H9 (cell line): Measurements from ENCODE around the gene ADAMTS13. TPM values are rescaled to one million over a fixed set of nuclear protein-coding genes. Genes with fewer than 3 reads are reported as not detected.

Source experiments
- DNase-seq: peaks from one replicate; pipeline ENCODE4 v3.0.0-alpha.2; 2017
- H2AFZ ChIP-seq: one replicate; pipeline ENCODE4 v1.6.1; 2013; ENCODE audit warnings: mild to moderate bottlenecking, low read length, control low read depth, moderate library complexity
- H2AK5ac ChIP-seq: 2 replicates; pipeline ENCODE4 v1.6.1; 2013; ENCODE audit warnings: low read length, control low read depth, mixed read lengths; ENCODE audit not compliant: insufficient read length
- H2BK120ac ChIP-seq: one replicate; pipeline ENCODE4 v1.6.1; 2013; ENCODE audit warnings: low read depth, mild to moderate bottlenecking, low read length, control low read depth, inconsistent platforms; ENCODE audit not compliant: poor library complexity, severe bottlenecking
- H2BK12ac ChIP-seq: 2 replicates; pipeline ENCODE4 v1.6.1; 2013; ENCODE audit warnings: low read length, control low read depth, mixed read lengths, low read depth; ENCODE audit not compliant: insufficient read length
- H2BK15ac ChIP-seq: 2 replicates; pipeline ENCODE4 v1.6.1; 2013; ENCODE audit warnings: low read depth, low read length, control low read depth
- H2BK20ac ChIP-seq: one replicate; pipeline ENCODE4 v1.6.1; 2013; ENCODE audit warnings: low read depth, mild to moderate bottlenecking, low read length, control low read depth, inconsistent platforms; ENCODE audit not compliant: poor library complexity, severe bottlenecking
- H2BK5ac ChIP-seq: 2 replicates; pipeline ENCODE4 v1.6.1; 2013; ENCODE audit warnings: low read length, control low read depth, mixed read lengths; ENCODE audit not compliant: insufficient read length
- H3K14ac ChIP-seq: 2 replicates; pipeline ENCODE4 v1.6.1; 2013; ENCODE audit warnings: low read length, control low read depth; ENCODE audit not compliant: insufficient read depth
- H3K18ac ChIP-seq: 2 replicates; pipeline ENCODE4 v1.6.1; 2013; ENCODE audit warnings: low read depth, mild to moderate bottlenecking, mixed read lengths, low read length, control low read depth; ENCODE audit not compliant: insufficient read length
- H3K23ac ChIP-seq: 2 replicates; pipeline ENCODE4 v1.6.1; 2013; ENCODE audit warnings: low read length, control low read depth, mixed read lengths, low read depth; ENCODE audit not compliant: insufficient read length
- H3K23me2 ChIP-seq: 2 replicates; pipeline ENCODE4 v1.6.1; 2013; ENCODE audit warnings: low read depth, mild to moderate bottlenecking, mixed read lengths, low read length, control low read depth; ENCODE audit not compliant: insufficient read length, poor library complexity, severe bottlenecking
- H3K27ac ChIP-seq: 2 replicates; pipeline ENCODE4 v1.5.1; 2013; ENCODE audit warnings: low read length, control low read depth, mixed read lengths, low read depth; ENCODE audit not compliant: insufficient read length
- H3K27me3 ChIP-seq: 2 replicates; pipeline ENCODE4 v1.6.1; 2013; ENCODE audit warnings: low read length, control low read depth, inconsistent platforms; ENCODE audit not compliant: insufficient read depth
- H3K4ac ChIP-seq: 2 replicates; pipeline ENCODE4 v1.6.1; 2013; ENCODE audit warnings: low read depth, mild to moderate bottlenecking, control low read depth, inconsistent platforms, low read length, moderate library complexity
- H3K4me1 ChIP-seq: 2 replicates; pipeline ENCODE4 v1.6.1; 2013; ENCODE audit warnings: low read length, control low read depth, inconsistent platforms; ENCODE audit not compliant: insufficient read depth
- H3K4me2 ChIP-seq: 2 replicates; pipeline ENCODE4 v1.6.1; 2013; ENCODE audit warnings: low read length, control low read depth, mixed read lengths; ENCODE audit not compliant: insufficient read length, insufficient read depth
- H3K56ac ChIP-seq: 2 replicates; pipeline ENCODE4 v1.6.1; 2013; ENCODE audit warnings: low read depth, mild to moderate bottlenecking, mixed read lengths, low read length, control low read depth; ENCODE audit not compliant: insufficient read length
- H3K79me1 ChIP-seq: 2 replicates; pipeline ENCODE4 v1.6.1; 2013; ENCODE audit warnings: low read depth, mild to moderate bottlenecking, moderate library complexity, low read length, control low read depth, inconsistent platforms; ENCODE audit not compliant: insufficient read depth, poor library complexity, severe bottlenecking
- H3K79me2 ChIP-seq: 2 replicates; pipeline ENCODE4 v1.6.1; 2013; ENCODE audit warnings: low read length, control low read depth, inconsistent platforms; ENCODE audit not compliant: insufficient read depth
- H3K9ac ChIP-seq: 2 replicates; pipeline ENCODE4 v1.6.1; 2013; ENCODE audit warnings: low read length, control low read depth, mixed read lengths; ENCODE audit not compliant: insufficient read length; ENCODE audit errors: extremely low read depth
- H3K9me3 ChIP-seq: one replicate; pipeline ENCODE4 v1.6.1; 2013; ENCODE audit warnings: low read depth, low read length, inconsistent platforms; ENCODE audit not compliant: control insufficient read depth
- H3T11ph ChIP-seq: one replicate; pipeline ENCODE4 v1.6.1; 2013; ENCODE audit warnings: mild to moderate bottlenecking, low read length, control low read depth, inconsistent platforms
- H4K20me1 ChIP-seq: one replicate; pipeline ENCODE4 v1.6.1; 2013; ENCODE audit not compliant: control insufficient read depth, insufficient read length, insufficient read depth
- H4K5ac ChIP-seq: 2 replicates; pipeline ENCODE4 v1.6.1; 2013; ENCODE audit warnings: low read depth, mild to moderate bottlenecking, mixed read lengths, low read length, control low read depth; ENCODE audit not compliant: insufficient read length
- H4K8ac ChIP-seq: replicated peaks from 2 replicates; pipeline ENCODE4 v1.6.1; 2013; ENCODE audit warnings: low read length, control low read depth, mixed read lengths, low read depth; ENCODE audit not compliant: insufficient read length
- H4K91ac ChIP-seq: 2 replicates; pipeline ENCODE4 v1.6.1; 2013; ENCODE audit warnings: low read depth, mild to moderate bottlenecking, moderate library complexity, mixed read lengths, low read length, control low read depth; ENCODE audit not compliant: insufficient read length
- H3K27ac Mint-ChIP-seq, 3 experiments: 2 replicates in 2 of 3; 3 replicates in 1 of 3; pipeline ENCODE4 v1.8.0; 2020 to 2021; ENCODE audit warnings: mixed read lengths in 3 of 3, mild to moderate bottlenecking in 1 of 3, moderate library complexity in 1 of 3
- H3K27me3 Mint-ChIP-seq: 2 replicates; pipeline ENCODE4 v1.8.0; 2021; ENCODE audit warnings: low read depth, mild to moderate bottlenecking, moderate library complexity, mixed read lengths
- H3K36me3 Mint-ChIP-seq, 3 experiments: 2 replicates in 2 of 3; 3 replicates in 1 of 3; pipeline ENCODE4 v1.8.0; 2020 to 2021; ENCODE audit warnings: low read depth in 3 of 3, mixed read lengths in 3 of 3; ENCODE audit not compliant: insufficient read depth in 1 of 3
- H3K4me1 Mint-ChIP-seq, 2 experiments: 2 replicates each; pipeline ENCODE4 v1.8.0; 2020; ENCODE audit warnings: mixed read lengths in 2 of 2
- H3K4me3 Mint-ChIP-seq, 2 experiments: 2 replicates in 1 of 2; 3 replicates in 1 of 2; pipeline ENCODE4 v1.8.0; 2020 to 2021; ENCODE audit warnings: mild to moderate bottlenecking in 2 of 2, mixed read lengths in 2 of 2, moderate library complexity in 1 of 2
- H3K9me3 Mint-ChIP-seq, 2 experiments: 2 replicates in 1 of 2; 3 replicates in 1 of 2; pipeline ENCODE4 v1.8.0; 2020; ENCODE audit warnings: mild to moderate bottlenecking in 2 of 2, mixed read lengths in 2 of 2, moderate library complexity in 1 of 2
- WGBS: extraction: QIAGEN DNeasy Blood & Tissue Kit; methylation state at CpG from one replicate; pipeline ENCODE4 v1.1.7; 2013; ENCODE audit warnings: missing lambda C conversion rate, low lambda C conversion rate, mixed read lengths; ENCODE audit not compliant: insufficient read length; ENCODE audit errors: extremely low coverage; 5-methylcytosine and 5-hydroxymethylcytosine counted together
- total RNA-seq: library from RNA; stranded (reverse); gene quantifications from 2 replicates; pipeline ENCODE4 v1.2.1, GENCODE V29; 2021
- TF ChIP-seq, protein P1 (sequence below): fragments of 200-600 bp; sonication (generic); conservative IDR thresholded peaks from 3 replicates; pipeline ENCODE4 v1.8.0; 2021; ENCODE audit warnings: antibody characterized with exemption, mild to moderate bottlenecking

ADAMTS13 gene
- total RNA-seq, 1 experiment from 2014 or later: 8.8 TPM

DNA sequence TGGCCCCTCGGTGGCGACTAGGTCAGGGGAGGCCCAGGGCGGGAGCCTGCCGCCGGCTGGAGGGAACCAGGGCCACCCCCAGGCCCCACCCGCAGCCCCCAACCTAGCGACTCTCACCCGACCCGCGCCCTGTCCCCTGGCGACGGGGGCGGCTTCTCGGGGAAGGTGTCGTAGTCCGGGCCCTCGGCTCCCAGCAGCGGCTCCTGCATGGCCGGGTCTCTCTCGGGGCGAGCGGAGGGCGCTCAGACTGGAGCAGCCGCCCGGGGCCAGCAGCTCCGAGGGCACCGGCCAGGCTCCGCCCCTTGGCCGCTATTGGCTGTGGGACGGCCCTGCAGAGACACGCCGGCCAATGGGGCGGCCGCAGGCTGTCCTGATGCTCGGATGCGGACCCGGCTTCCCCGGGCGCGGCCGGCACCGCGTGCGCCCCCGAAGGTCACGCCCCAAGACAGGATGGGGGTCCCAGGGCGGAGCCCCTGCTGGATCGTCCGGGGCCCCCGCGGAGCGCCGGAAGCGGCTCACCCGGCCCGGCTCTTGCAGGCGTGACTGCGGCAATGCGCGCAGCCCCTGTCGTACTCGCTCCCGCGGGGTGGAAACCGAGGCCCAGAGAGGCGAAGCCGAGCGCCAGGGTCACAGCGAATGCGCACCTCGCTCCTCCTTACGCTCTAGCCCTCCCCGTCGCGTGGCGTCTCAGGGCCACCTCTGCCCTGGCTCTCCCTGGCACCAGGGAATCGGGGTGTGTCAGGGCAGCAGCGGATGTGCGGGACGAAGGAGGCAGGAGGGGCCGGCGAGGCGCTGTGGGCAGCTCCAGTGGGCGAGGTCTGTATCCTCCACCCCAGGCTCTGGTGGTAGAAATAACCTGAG, 56.9 kb downstream of the ADAMTS13 start, which contains the start of gene SLC2A6:
Gene SLC2A6 (minus strand): TSS at position 249 of the 861 bp plus-strand sequence. CDS start 40 bp downstream, at position 209.
- Histone ChIP-seq H3K14ac (peak within 1 kb of the TSS; percentile 74), H3K4me1 (0 out of 2 replicates have a peak, but pooled peaks cover 2% of the 10 kb centered on the region), H3K9ac (peak within 1 kb of the TSS; percentile 66), H3K56ac (no peak within 1 kb of the TSS), H3K23ac (no peak within 1 kb of the TSS), H3K27ac (no peak within 1 kb of the TSS), H2BK12ac (no peak within 1 kb of the TSS), H2AK5ac (no peak within 1 kb of the TSS), H3K79me2 (no peaks in the 10 kb centered on the region; the same call in 1 of the 2 replicates), H3T11ph (no peak within 1 kb of the TSS), H4K5ac (no peak within 1 kb of the TSS), H4K8ac (no peak within 1 kb of the TSS), H4K91ac (no peak within 1 kb of the TSS), H2BK5ac (no peak within 1 kb of the TSS), H2BK20ac (no peak within 1 kb of the TSS), H2BK120ac (no peak within 1 kb of the TSS), H2BK15ac (no peak within 1 kb of the TSS), H3K27me3 (no peaks in the 10 kb centered on the region), H3K9me3 (no peaks in the 10 kb centered on the region), H3K18ac (peak within 1 kb of the TSS; percentile 37), H3K23me2 (peaks cover 13% of the 10 kb centered on the region), H4K20me1 (no peaks in the 10 kb centered on the region), H3K4ac (no peak within 1 kb of the TSS), H3K4me2 (peak within 1 kb of the TSS; percentile 69), H3K79me1 (no peaks in the 10 kb centered on the region), H2AFZ (no peak within 1 kb of the TSS)
- peak within 1 kb of the TSS; percentile 75 to 86 for H3K4me3 Mint-ChIP-seq
- peaks cover 4 to 11% of the 10 kb centered on the region in 2 experiments for H3K4me1 Mint-ChIP-seq
- DNase-seq: peak; percentile 95
- H3K27ac Mint-ChIP-seq: peak within 1 kb of the TSS in 1 of 3 experiments; percentile 44; a peak in 3 of 7 replicates
- peaks cover 8 to 12% (median 8%) of the 10 kb centered on the region in 3 experiments; a peak in 5 of 7 replicates for H3K36me3 Mint-ChIP-seq
- no peaks in the 10 kb centered on the region for H3K9me3 Mint-ChIP-seq
- peaks cover 22% of the 10 kb centered on the region for H3K27me3 Mint-ChIP-seq
- TF ChIP-seq, protein P1, sequence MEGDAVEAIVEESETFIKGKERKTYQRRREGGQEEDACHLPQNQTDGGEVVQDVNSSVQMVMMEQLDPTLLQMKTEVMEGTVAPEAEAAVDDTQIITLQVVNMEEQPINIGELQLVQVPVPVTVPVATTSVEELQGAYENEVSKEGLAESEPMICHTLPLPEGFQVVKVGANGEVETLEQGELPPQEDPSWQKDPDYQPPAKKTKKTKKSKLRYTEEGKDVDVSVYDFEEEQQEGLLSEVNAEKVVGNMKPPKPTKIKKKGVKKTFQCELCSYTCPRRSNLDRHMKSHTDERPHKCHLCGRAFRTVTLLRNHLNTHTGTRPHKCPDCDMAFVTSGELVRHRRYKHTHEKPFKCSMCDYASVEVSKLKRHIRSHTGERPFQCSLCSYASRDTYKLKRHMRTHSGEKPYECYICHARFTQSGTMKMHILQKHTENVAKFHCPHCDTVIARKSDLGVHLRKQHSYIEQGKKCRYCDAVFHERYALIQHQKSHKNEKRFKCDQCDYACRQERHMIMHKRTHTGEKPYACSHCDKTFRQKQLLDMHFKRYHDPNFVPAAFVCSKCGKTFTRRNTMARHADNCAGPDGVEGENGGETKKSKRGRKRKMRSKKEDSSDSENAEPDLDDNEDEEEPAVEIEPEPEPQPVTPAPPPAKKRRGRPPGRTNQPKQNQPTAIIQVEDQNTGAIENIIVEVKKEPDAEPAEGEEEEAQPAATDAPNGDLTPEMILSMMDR: no peak
- no CpG with 5 or more reads among the region's 84 CpGs for WGBS
